HL-60/S4 treated with phorbol 12-myristate 13-acetate at 8.2 ng/mL for 4 days and 3 days (cell line): ENCODE data around the gene SDR42E1.
"Not testable (repeated sequence)": the region's sequence is repeated elsewhere in the genome, so short reads cannot be mapped to it uniquely, and the experiment has no call there.

Experiments
- in situ Hi-C: fragments of 300-500 bp; cut with MboI; formaldehyde crosslinking; loops from 2 replicates; pipeline ENCODE4 v1.15.0; 2022; ENCODE audit warnings: low sequenced_read_pairs

Gene SDR42E1

DNA sequence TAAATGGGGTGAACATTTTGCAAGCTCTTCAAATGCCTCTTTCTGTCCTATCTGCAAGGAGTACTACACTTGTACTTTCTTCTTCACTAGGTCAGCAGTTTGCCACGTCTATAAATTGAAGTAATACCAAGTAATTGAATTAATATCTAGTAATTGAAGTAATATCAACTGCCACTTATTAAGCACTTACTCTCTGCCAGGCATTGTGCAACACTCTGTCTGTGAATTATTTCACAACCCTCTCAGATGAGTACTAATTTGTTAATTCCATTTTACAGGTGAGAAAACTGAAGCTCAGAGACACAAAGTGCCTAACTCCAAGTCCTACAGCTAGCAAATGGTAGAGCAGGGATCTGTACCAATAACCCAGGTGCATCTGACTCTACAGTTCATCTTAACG, 4.1 kb downstream of the SDR42E1 start:
- in situ Hi-C loops, result no loop called here

DNA sequence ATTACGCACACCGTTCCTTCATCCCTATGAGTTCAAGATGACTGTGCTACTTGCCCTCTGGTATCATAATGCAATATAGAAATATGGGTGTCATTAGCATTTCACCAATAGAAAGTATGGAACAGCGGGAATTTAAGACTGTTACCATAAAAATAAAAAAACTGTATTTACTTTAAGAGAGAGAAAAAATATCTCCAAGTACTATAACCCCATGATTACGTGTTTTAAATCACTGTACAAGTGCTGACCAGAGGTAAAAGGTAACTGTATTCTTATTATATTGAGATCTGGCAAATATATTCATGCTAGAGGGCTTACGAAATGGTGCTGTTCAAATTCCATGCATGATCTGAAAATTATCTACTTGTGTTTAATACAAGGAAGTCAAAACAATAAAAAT, 5.2 kb downstream of the SDR42E1 start:
- in situ Hi-C loops, result no loop called here

GRCh38 chr16:82005027-82005830, 6.0 kb downstream of the SDR42E1 start:
- in situ Hi-C loops, result no loop called here

DNA sequence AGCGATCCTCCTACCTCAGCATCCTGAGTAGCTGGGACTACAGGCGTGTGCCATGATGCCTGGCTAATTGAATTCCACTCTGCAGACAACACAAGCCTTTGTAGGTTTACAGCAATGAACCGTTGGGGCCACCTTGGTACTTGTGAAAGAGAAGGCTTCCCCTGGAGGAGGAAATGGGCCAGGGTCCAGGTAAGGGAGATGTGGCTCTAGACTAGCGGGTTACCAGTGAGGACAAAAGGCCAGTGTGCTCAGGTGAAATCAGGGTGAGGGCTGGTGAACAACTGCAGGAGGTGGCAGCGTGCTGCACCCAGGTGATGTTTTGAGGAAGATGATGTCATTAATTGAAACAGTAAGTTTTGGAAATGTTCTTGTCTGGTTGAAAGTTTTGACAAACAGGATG, 6.7 kb downstream of the SDR42E1 start:
- in situ Hi-C loops, result no loop called here

- in situ Hi-C loops, result no loop called here
These were observed 8.4 kb downstream of the SDR42E1 start for GRCh38 chr16:82002831-82003230.

DNA sequence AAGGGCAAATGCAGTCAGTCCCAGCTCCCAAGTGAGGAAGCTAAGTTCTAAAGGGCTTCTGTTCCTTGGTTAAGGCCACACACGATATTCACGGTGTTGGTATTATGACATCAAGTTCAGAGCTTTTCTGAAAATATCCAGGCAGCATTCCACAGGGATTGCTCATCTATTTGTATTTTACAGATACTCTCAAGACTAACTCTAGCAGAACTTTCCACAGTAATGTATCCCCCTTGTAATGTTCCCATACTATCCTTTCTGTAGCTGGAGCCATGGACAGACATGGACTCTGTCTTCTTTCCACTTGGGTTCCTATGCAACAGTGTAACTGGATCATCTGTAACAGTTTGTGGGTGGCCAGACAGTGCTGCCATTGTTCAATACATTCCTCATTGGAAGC, 13.5 kb downstream of the SDR42E1 start:
- in situ Hi-C loops, result no loop called here

GRCh38 chr16:81996664-81997509, 14.4 kb downstream of the SDR42E1 start:
- in situ Hi-C loops, result no loop called here

GRCh38 chr16:81995651-81996050, 15.6 kb downstream of the SDR42E1 start:
- in situ Hi-C loops, result no loop called here

- in situ Hi-C loops, result no loop called here
These were observed 16.8 kb downstream of the SDR42E1 start for GRCh38 chr16:81994485-81994884.

- in situ Hi-C loops, result no loop called here
These were observed 18.4 kb downstream of the SDR42E1 start for GRCh38 chr16:81992859-81993258.

- in situ Hi-C loops, result no loop called here
These were observed 23.6 kb downstream of the SDR42E1 start for GRCh38 chr16:81987706-81988105.

GRCh38 chr16:81987121-81987520, 24.1 kb downstream of the SDR42E1 start:
- in situ Hi-C loops, result no loop called here

DNA sequence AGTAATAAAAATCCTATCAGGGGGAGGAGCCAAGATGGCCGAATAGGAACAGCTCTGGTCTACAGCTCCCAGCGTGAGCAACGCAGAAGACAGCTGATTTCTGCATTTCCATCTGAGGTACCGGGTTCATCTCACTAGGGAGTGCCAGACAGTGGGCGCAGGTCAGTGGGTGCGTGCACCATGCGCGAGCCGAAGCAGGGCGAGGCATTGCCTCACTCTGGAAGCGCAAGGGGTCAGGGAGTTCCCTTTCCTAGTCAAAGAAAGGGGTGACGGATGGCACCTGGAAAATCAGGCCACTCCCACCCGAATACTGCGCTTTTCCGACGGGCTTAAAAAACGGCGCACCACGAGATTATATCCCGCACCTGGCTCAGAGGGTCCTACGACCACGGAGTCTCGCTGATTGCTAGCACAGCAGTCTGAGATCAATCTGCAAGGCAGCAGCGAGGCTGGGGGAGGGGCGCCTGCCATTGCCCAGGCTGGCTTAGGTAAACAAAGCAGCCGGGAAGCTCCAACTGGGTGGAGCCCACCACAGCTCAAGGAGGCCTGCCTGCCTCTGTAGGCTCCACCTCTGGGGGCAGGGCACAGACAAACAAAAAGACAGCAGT, 33.8 kb downstream of the SDR42E1 start:
- in situ Hi-C loops, result not testable (repeated sequence)

DNA sequence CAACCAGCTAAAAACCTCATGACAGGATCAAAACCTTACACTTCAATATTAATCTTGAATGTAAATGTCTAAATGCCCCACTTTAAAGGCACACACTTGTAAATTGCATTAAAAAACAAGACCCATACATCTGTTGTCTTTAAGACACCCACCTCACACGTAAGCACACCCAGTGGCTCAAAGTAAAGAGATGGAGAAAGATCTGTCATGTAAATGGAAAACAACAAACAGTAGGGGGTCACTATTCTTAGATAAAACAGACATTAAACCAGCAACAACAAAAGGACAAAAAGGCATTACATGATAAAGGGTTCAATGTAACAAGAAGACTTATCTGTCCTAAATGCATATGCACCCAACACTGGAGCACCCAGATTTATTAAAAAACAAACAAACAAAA, 35.6 kb downstream of the SDR42E1 start:
- in situ Hi-C loops, result no loop called here

- in situ Hi-C loops, result no loop called here
These were observed 37.5 kb downstream of the SDR42E1 start for GRCh38 chr16:81973737-81974136.

DNA sequence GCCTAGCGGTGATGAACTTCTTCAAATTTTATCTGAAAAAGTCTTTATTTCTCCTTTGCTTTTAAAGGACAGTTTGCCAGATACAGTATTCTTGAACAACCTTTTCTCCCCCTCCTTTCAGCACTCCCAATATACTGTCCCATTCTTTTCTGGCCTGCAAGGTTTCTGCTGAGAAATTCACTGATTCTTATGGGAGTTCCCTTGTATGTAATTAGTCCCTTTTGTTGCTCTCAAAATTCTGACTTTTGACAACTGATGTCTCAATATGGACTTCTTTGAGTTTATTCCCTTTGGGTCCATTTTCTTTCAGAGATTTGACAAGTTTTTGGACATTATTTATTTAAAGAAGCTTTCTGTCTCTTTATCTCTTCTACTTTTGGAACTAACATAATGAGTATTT, 39.4 kb downstream of the SDR42E1 start:
- in situ Hi-C loops, result no loop called here

DNA sequence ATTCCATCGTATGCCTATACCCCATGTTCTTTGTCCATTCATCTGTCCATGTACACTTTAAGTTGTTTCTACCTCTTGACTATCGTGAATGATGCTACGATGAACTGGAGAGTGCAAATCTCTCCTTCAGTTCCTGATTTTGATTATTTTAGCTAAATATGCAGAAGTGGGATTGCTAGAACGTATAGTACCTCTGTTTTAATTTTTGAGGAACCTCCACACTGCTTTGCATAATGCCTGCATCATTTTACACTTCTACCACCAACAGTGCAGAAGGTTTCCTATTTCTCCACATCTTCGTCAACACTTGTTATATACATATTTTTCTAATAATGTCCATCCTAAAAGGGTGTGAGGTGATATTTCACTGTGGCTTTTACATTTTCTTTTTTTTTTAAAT, 43.9 kb downstream of the SDR42E1 start:
- in situ Hi-C loops, result no loop called here

DNA sequence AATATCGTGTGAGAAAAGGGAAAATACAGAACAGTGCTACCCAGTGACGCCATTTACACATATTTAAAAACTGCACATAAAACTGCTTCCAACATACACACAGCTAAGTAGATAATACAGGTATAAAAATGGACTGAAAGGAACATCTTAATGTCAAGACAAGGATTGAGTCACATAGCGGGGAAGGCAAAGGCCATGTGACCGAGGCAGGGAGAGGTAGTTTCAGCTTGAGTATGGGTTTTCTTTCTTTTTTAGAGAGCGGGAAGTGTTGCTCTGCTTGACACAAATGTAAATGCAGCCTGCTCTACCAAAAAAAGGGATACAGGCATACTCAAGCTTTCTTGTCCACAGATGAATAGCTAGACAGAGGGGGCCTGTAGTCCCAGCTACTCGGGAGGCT, 46.5 kb downstream of the SDR42E1 start:
- in situ Hi-C loops, result no loop called here

- in situ Hi-C loops, result no loop called here
These were observed 54.9 kb downstream of the SDR42E1 start for GRCh38 chr16:81956213-81956948.

DNA sequence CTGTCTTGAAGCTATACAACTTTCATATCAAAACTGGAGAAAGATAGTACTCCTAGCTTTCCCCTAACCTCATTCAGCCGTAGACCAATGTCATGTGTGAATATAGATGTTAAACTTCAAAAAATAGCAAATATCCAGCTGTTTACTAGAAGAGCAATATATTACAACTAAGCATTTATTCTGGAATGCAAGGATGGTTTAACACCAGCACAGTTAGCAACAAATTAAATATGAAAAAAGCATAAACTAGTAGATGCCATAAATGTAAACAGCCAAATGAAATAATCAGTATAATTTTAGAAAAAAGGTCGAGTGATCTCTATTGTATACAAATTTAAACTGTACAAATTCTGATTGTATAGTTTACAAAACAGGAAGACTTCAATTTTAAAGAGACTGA, 59.7 kb downstream of the SDR42E1 start:
- in situ Hi-C loops, result no loop called here

- in situ Hi-C loops, result no loop called here
These were observed 65.1 kb downstream of the SDR42E1 start for GRCh38 chr16:81946206-81946605.
